ENCODE measurements around the gene LILRB3.
"Not testable (repeated sequence)": the region's sequence is repeated elsewhere in the genome, so short reads cannot be mapped to it uniquely, and the experiment has no call there.

LILRB3 gene

DNA sequence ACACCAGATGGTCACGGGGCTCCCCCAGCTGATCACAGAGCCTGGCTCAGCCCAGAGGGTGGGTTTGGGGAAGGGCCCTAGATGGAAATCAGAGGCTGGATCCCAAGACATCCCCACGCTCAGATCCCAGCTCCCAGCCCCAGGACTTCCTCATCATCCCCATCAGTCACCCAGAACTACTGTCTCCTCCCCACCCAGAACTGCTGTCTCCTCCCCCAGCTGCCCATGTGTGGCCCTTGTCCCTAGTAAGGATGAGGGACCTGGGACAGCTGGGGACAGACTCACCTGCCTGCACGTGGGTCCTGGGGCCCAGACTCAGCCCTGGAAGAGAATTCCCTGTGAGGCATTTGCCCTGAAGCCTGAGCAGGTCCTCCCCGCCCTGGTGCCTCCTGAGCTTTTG lies 19.4 kb upstream of the LILRB3 start:
- DNase-seq: not testable (repeated sequence)

DNA sequence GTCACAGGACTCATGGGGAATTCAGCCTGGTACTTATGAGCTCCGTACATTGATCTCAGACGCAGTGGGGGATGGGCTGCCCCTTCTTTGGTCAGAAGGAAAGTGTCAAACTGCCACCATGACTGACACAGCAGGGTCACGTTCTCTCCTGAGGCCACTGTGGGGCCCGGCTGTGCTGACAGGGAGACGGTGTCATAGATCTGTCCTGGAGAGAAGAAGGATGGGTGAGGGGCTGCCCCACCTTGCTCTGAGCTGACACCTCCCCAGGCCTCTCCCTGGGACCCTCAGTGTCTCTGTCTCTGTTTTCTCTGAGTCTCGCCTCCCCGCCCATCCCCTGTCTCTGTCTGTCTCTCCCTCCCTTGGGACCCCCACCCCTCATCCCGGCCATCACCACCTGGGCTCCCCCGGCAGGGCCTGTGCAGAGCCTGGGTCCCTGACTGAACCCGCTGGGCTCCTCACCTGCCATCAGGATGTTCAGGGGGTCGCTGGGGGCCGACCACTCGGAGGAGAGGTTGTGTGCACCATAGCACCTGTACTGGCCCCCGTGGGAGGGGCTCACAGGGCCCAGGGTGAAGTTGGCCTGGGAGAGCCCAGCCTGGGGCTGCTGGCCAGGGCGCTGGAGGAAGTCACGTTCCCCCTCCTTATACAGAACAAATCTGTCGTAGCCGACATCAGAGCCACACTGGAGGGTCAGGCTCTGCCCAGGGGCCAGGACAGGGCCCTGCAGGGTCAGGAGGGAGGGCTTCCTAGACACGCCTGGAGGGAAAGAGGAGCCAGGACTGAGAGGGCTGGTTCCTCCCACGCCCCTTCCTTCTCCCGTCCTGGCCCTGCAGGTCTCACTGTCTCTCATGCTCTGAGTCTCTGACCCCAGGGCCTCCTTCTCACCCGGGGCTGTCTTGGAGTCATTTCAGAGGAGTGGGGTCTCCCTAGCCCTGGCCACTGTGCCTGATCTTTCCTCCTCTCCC lies 17.8 kb upstream of the LILRB3 start:
- DNase-seq: not testable (repeated sequence)

DNA sequence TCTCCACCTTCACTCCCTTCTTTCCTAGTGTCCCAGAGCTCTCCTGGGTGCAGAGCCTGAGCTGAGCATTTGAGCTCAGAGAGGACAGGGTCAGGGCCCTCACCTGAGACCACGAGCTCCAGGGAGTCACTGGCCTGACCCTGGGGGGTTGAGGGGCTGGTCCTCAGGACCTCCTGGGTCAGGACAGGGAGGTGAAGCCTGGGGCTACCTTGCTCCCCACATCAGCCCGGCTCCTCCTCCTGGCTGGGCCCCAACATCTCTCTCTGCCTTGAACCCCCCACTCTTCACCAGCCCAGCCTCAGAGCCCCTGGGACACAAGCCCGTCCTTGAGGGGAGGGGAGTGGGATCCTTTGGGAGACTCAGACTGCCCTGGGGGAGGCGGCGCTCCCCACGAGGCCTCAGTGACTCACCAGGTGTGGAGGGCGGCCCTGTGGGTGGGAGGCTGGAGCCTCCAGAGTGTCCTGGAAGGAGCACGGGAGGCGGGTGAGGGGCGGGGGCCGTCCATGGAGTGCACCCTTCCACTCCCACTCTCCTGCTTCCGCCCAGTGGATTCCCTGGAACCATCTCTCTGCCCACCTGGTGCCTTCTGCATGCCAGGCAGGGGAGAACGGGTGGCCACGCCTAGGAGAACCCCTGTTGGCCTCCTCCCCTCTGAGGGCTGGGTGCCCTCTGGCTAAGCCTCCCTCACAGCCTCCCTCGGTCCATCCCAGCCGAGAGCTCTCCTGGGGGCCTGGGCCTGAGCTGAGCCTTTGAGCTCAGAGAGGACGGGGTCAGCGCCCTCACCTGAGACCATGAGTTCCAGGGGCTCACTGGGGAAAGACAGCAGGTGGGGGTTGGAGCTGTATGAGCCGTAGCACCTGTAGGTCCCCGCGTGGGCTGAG lies 16.9 kb upstream of the LILRB3 start:
- not testable (repeated sequence) for DNase-seq

DNA sequence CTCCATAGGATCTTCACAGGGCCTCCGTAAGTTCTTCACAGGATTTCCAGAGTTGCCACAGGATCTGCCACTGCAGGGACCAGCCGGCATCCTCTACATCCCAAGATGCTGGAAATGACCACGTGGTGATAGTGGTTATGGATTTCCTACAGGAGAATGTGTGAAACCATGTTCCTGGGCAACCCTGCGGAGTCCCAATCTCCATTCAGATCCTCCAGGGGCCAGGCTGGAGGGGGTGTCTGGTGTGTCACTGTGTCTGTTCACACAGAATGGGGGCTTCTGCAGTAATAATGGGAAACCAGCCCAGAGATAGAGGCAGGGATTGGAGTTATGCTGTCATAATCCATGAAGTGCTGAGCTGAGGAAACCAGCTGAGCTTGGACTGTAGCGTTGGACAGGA lies 11.1 kb upstream of the LILRB3 start:
- no peak for DNase-seq

DNA sequence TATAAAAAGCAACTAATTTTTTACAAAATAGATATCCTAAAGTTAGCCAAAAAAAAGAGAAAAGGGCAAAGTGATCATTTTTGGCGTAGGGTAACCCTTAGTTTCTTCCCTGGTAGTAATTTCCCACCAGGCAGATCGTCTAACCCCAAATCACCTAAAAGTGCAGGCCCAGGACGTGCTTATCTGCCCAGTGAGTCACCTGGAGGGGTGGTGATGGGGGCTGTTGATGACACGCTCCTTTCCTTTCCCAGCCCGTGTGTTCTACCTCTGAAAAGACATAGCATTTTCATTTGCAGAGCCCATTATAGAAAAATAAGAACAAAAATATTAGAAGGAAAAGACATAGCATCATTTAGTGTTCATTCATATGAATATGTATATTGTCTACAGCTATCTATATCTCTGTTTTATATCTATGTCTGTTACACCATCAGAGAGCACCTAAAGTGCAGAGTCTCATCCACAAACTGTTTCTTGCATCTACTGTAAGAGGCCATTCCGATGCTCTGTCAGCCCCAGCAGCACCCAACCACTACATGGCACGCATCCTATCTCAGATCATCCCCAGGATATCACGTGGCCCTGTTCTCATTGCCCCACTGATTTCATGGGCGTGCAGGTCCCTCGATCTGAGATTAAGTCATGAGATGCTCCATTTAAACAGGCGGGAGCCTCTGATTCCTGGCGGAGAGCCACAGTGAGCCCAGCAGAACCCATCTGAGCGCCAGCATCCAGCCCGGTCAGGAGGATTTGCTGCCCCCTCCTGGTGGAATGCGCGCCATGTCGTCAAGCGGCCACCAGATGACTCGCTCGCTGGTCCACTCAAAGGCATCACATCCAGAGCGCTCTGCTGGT lies 8.5 kb upstream of the LILRB3 start:
- DNase-seq: peak; percentile 65 to 93 (median 81)

DNA sequence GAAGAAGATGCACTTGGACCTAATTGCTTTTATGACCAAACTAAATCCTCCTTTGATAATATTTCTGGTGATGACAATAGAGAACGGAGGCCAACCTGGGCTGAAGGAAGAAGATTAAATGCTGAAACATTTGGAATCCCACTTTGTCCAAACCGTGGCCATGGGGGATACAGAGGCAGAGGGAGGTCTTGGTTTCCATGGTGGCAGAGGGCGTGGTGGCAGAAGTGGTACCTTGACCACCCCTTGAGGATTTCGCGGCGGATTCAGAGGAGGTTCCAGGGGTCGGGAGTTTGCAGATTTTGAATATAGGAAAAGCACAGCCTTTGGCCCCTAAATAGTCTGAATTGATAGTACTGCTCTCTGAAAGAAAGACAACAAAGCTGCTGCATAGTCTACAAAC lies 7.2 kb upstream of the LILRB3 start:
- DNase-seq: no peak

DNA sequence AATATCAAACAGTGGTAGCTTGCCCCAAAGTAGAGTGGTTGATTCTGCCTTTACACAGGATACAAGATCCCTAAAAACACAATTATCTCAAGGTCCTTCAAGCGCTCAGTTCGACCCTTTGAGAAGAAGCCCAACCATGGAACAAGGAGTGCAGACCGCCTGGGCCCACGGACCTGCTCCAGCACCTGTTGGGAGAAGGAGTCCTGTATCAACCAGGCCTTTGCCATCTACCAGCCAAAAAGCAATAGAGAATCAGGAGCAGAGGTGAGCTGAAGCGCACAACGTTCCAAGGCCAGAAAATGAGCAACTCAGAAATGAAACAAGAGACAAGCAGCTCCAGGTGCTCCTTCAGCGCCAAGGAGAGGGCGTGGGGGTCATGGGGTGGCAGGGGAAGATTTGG lies 6.3 kb upstream of the LILRB3 start:
- no peak for DNase-seq

DNA sequence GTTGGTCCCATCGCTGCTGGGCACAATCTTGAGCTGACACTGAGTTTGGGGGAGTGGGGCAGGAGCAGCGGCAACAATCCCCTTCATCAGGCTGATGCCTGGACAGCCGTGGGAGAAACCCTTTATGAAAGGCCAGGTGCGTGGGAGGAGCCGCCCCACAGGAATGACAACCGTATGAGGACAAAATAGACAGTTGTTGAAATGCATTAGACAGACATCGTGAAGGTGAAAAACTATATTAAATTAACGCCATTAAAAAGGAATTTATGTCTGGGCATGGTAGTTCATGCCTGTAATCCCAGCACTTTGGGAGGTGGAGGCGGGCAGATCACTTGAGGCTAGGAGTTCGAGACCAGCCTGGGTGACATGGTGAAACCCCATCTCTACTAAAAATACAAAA lies 1.8 kb upstream of the LILRB3 start:
- not testable (repeated sequence) for DNase-seq

DNA sequence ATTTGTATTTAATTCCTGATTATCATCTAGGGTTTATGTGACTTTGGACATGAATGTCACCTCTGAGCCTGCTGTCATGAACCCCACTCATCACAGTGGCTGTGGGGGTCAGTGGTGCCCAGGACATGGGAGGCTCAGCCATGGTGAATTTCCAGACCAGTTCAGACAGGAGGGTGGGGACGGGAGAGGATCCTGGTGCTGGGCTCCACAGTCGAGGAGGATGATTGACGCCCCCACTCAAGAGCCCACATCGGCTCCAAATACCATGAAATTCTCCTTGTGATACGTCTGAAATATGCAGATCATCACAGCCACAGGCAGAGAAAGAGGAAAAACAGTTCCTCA lies 1.1 kb upstream of the LILRB3 start:
- DNase-seq: not testable (repeated sequence)

DNA sequence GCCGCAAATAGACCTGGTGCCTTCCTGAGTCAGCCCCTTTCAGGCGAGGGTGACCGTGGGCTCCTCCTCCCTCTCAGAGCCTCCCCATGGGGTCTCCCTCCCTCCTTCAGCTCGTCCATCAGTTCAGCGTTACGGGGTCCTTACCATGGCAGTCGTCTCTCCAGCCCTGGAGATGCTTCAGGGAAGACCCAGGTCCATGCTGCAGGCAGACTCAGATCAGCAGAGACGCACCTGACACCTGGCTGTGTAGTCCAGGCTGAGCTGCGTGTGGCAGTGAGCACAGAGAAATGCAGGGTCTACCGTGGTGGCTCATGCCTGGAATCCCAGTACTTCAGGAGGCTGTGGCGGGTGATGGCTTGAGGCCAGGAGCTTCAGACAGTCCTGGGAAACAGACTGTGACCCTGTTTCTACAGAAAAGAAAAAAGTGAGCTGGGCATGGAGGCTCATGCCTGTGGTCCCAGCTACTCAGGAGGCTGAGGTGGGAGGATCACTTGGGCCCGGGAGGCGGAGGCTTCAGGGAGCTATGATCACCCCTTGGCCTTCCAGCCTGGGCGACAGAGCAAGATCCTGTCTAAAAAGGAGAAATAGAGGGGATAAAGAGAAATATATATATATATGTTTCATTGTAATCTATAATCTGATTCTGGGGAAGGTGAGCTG lies 600 bp upstream of the LILRB3 start:
- DNase-seq: not testable (repeated sequence)

DNA sequence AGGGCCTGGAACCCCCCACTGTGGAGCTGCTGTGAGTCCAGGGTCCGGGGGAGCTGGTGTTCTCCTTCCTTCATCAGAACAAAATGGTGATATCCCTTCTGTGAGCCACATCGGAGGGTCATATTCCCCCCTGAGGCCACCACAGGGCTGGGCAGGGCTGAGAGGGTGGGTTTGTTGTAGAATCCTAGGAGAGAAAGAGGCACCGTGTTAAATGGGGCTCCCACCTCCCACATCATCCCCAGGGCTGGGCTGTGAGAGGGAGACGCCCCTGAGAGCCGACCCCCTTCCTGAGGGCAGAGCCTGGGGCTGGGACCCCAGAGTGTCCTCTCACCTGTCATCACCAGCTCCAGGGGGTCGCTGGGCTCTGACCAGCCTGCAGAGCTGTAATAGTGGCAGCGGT lies 860 bp downstream of the LILRB3 start:
- not testable (repeated sequence) for DNase-seq

DNA sequence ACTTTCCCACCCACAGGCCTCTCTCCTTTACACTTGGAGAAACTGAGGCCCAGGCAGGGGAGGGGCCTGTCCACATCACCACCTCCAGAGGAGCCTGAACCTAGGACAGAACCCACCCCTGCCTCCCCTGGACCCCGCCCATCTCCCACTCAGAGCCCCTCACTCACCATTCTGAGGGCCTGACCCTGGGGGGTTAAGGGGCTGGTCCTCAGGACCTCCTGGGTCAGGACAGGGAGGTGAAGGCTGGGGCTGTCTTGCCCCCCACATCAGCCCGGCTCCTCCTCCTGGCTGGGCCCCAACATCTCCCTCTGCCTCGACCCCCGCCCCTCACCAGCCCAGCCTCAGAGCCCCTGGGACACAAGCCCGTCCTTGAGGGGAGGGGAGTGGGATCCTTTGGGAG lies 3.1 kb downstream of the LILRB3 start:
- not testable (repeated sequence) for DNase-seq

DNA sequence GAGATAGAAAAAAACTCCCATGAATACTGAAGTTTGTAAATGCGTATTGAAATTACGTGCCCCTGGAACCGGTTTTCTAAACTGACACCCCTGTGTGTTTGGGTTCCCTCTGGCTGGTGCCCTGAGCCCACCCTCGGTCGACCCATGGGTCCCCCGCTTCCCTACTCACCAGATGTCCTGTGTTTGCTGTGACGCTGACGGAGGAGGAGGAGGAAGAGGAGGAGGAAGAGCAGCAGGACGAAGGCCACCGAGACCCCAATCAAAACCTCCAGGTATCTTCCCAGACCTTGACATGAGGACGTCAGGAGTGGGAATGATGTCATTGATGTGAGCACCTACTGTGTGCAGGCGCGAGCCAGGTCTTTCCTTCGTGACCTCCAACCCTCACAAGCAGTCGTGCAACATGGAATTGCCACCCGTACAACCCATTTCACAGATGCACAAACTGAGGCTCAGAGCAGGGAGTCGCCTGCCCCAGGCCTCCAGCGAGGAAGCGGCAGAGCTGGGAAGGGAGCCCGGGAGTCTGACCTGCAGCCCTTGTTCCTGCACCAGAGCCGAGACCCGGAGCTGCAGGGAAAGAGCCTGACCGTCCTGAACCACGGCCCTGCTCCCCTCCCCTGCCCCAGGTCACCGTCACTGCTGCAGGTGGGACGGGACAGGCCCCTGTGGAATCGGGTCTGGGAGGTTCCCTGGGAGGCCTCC lies 3.7 kb downstream of the LILRB3 start:
- no peak for DNase-seq

DNA sequence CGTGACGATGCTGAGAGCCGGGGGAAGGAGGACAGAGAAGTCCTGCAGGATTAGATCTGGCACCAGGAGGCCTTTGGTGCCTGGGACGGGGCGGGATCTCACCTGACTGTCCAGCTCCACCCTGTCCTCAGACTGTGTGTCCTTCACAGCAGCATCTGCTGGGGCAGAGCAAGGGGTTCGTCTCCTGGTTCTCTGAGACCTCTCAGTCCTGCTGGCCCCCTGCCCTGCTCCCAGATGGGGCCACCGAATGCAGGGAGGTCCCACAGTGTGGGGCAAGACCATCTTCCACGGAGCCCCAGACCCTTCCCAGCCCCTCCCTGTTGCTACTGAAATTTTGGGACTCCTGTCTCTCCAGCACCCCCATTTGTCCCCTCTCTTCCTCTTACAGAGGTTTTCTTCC lies 4.5 kb downstream of the LILRB3 start:
- DNase-seq: no peak

DNA sequence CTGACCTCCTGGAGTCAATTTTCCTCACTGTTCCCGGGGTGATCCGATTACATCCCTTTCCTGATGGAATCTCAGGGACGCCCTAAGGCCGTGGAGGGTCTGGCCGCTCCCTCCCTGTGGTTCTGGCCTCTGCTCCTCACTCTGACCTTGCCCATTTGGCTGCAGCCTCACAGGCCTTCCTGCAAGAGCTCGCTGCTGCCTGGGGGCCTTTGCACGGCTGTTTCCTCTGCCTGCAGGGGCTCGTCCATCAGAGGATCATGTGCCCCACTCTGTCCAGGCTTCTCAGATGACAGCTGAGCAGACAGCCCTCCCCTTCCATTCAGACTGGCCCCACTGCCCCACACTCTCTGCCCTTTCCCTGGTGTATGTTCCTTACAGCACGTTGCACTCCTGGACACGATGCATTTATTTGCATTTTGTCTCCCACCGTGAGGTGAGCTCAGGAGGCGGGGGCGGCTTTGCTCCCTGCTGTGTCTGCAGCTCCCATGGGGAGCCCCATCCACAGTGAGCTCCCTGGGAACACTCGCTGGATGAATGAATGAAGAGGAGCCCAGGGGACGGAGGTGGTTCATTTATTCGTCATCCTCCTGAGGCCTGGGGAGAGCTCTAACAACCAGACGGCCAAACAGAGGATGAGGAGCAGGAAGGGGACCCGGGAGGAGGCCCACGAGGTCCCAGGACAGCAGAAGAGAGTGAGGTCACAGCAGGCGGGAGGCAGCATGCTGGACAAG lies 5.1 kb downstream of the LILRB3 start:
- DNase-seq: not testable (repeated sequence)

DNA sequence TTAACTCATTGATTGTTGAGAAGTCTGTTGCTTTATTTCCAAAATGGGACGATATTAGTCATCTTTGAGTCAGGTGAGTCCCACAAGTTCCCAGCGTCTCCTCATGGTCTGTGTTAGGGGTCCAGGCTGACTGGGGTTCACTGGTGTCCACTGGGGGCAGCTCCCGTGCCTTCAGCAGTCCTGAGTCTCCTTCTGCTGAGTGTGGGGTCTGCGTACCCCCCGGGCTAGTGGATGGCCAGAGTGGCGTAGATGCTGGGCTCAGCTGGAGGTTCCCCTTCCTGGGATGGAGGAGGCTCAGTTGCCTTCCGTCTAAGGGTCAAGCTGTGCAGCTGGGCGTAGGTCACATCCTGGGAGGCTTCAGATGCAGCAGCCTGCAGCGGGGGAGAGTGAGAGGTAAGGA lies 5.9 kb downstream of the LILRB3 start:
- no peak for DNase-seq

DNA sequence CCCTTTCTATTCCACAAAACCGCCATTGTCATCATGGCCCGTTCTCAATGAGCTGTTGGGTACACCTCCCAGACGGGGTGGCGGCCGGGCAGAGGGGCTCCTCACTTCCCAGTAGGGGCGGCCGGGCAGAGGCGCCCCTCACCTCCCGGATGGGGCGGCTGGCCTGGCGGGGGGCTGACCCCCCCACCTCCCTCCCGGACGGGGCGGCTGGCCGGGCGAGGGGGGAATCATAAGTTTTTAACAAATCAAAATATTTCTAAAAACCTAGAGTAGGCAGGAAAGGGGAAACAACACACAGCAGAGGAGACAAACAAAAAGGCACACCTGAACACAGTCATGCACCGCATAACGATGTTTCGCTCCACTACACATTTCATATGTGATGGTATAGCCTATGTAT lies 8.1 kb downstream of the LILRB3 start:
- peak in 1 of 3 experiments; percentile 16 for DNase-seq

DNA sequence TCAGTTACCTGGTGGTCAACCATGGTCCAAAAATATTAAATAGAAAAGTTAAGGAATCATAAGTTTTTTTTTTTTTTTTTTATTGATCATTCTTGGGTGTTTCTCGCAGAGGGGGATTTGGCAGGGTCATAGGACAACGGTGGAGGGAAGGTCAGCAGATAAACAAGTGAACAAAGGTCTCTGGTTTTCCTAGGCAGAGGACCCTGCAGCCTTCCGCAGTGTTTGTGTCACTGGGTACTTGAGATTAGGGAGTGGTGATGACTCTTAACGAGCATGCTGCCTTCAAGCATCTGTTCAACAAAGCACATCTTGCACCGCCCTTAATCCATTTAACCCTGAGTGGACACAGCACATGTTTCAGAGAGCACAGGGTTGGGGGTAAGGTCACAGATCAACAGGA lies 8.6 kb downstream of the LILRB3 start:
- DNase-seq: not testable (repeated sequence)

DNA sequence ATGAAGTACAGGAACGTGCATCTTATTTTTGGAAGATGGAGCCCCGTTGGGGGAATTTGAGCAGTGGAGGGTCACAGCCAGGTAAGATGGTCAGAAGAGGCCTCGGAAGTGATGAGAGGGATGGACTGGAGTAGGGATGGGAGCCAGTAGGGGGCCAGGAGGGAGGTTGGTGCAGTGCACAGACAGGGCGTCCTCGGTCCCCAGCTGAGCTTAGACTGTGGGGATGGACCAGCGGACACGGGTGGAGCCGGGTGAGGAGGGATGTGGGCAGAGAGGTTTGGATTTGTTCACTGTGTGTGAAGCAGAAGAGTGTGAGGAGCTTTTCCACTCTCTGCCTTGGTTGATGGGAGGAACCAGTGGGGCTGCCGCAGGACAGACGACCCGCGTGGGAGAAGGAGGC lies 11.6 kb downstream of the LILRB3 start:
- DNase-seq: no peak

DNA sequence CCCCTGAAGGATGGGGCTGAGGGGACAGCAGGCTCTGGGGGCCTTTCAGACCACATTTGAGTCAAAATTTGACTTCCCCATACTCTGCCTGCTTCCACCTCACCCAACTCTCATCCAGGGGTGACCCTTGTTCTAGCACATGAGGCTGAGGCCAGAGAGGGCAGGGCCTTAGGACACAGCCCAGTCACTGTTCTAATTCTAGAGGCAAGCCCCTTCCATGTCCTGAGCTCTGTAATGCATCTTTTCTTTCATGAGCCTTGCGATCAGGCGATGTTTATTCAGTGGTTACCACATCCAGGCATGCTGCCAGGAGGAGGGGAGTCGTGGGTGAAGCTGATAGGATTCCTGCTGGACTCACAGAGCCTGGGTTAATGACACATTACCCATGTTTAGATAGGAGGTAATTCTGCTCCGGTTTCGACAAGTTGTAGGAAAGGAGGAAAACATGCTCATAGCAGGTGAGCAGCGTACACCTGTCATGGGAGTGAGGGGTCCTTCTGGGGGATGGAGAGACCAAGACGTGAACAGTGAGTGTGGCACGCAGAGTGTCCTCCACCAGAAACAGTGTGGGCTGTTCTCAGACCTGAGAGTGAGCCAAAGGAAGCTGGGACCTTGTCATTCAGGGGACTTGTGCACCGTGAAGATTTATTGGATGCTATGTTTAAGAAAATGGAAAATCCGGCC lies 12.9 kb downstream of the LILRB3 start:
- DNase-seq: peak; percentile 71 to 92 (median 91)

Measured in NCI-H1417 (cell line).